Measurements from ENCODE around the gene BPIFB3. TPM values are rescaled to one million over a fixed set of nuclear protein-coding genes. Genes with fewer than 3 reads are reported as not detected.
"Not testable (repeated sequence)": the region's sequence is repeated elsewhere in the genome, so short reads cannot be mapped to it uniquely, and the experiment has no call there.

The BPIFB3 gene
- total and polyA plus RNA-seq, 2 experiments from 2014 or later: not detected

- no peaks in the 10 kb centered on the region for H3K36me3 ChIP-seq
- no peaks in the 10 kb centered on the region for H3K4me1 ChIP-seq (ENCODE audit: low read depth)
- TF ChIP-seq, protein P1, sequence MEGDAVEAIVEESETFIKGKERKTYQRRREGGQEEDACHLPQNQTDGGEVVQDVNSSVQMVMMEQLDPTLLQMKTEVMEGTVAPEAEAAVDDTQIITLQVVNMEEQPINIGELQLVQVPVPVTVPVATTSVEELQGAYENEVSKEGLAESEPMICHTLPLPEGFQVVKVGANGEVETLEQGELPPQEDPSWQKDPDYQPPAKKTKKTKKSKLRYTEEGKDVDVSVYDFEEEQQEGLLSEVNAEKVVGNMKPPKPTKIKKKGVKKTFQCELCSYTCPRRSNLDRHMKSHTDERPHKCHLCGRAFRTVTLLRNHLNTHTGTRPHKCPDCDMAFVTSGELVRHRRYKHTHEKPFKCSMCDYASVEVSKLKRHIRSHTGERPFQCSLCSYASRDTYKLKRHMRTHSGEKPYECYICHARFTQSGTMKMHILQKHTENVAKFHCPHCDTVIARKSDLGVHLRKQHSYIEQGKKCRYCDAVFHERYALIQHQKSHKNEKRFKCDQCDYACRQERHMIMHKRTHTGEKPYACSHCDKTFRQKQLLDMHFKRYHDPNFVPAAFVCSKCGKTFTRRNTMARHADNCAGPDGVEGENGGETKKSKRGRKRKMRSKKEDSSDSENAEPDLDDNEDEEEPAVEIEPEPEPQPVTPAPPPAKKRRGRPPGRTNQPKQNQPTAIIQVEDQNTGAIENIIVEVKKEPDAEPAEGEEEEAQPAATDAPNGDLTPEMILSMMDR (IDR thresholded peaks at IDR 0.05; ENCODE audit: low read depth, low read length): no peak
- H3K9me3 ChIP-seq (ENCODE audit: low read depth): no peaks in the 10 kb centered on the region
- no peaks in the 10 kb centered on the region for H3K27me3 ChIP-seq
- H3K4me3 ChIP-seq: no peak overlapping the region
- H3K27ac ChIP-seq: no peak overlapping the region
- DNase-seq (ENCODE audit: low read depth in 1 of 2, low spot score in 1 of 2): no peak
These were observed 15.5 kb upstream of the BPIFB3 start for GRCh38 chr20:33038243-33038642.

DNA sequence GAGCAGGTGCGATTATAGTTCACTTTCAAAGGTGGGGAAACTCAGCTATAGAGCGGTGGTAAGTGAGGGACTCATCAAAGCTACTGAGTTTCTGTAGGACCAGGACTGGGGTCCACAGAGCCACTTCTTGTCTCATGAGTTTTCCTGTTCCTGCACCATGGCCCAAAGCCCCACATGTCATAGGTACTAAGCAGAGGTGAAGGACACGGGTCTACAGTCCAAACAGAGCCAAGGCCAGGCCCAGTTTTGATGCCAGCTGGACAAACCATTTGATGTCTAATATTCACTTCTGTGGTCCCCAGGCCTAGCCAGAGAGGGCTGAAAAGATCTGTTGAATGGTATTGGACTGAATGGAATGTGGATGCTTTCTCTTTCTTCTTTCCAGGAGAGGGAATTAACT lies 11.3 kb upstream of the BPIFB3 start:
- Histone ChIP-seq H3K27ac (no peak overlapping the region), H3K9me3 (ENCODE audit: low read depth) (no peaks in the 10 kb centered on the region), H3K27me3 (no peaks in the 10 kb centered on the region), H3K4me1 (ENCODE audit: low read depth) (no peaks in the 10 kb centered on the region), H3K36me3 (no peaks in the 10 kb centered on the region), H3K4me3 (no peak overlapping the region)
- TF ChIP-seq, protein P1 (IDR thresholded peaks at IDR 0.05; ENCODE audit: low read depth, low read length): no peak
- DNase-seq (ENCODE audit: low read depth in 1 of 2, low spot score in 1 of 2): no peak

- H3K9me3 ChIP-seq (ENCODE audit: low read depth): no peaks in the 10 kb centered on the region
These were observed 10.5 kb upstream of the BPIFB3 start for GRCh38 chr20:33042983-33043730.

DNA sequence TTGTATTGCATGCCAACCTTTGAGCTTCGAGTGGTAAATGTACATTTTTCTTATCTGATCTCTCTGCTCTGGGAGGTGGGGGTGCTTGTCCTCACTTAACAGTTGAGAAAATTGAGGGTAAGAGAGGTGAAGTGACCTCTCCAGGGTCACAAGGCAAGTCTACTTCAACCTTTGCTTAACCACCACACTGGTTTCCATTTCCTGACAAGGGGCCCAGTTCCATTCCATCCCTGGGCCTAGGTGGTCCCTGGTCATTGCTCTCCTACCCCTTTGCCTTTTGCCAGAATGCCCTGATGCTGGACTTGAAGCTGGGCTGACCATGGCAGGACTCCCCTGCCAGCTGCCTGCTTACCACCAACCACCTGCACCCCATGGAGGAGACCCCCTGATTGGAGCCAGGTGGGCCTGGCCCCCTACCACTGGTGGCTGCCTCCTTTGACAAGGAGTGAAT lies 9.9 kb upstream of the BPIFB3 start:
- H3K27ac ChIP-seq: no peak overlapping the region
- H3K9me3 ChIP-seq (ENCODE audit: low read depth): no peaks in the 10 kb centered on the region
- TF ChIP-seq, protein P1 (IDR thresholded peaks at IDR 0.05; ENCODE audit: low read depth, low read length): no peak
- H3K36me3 ChIP-seq: no peaks in the 10 kb centered on the region
- no peak overlapping the region for H3K4me3 ChIP-seq
- H3K4me1 ChIP-seq (ENCODE audit: low read depth): no peaks in the 10 kb centered on the region
- no peak for DNase-seq (ENCODE audit: low read depth in 1 of 2, low spot score in 1 of 2)
- H3K27me3 ChIP-seq: no peaks in the 10 kb centered on the region

More at GRCh38 chr20:33042983-33043730, 10.5 kb upstream of the BPIFB3 start:
- no peaks in the 10 kb centered on the region for H3K4me1 ChIP-seq (ENCODE audit: low read depth)
- DNase-seq (ENCODE audit: low read depth in 1 of 2, low spot score in 1 of 2): no peak
- no peak overlapping the region for H3K27ac ChIP-seq
- no peak overlapping the region for H3K4me3 ChIP-seq
- no peaks in the 10 kb centered on the region for H3K36me3 ChIP-seq
- no peaks in the 10 kb centered on the region for H3K27me3 ChIP-seq
- TF ChIP-seq, protein P1 (IDR thresholded peaks at IDR 0.05; ENCODE audit: low read depth, low read length): no peak

GRCh38 chr20:33045129-33045721 lies 8.5 kb upstream of the BPIFB3 start:
- not testable (repeated sequence) for H3K27me3 ChIP-seq

GRCh38 chr20:33046412-33046811 lies 7.3 kb upstream of the BPIFB3 start:
- no peaks in the 10 kb centered on the region for H3K27me3 ChIP-seq
- no peaks in the 10 kb centered on the region for H3K36me3 ChIP-seq
- TF ChIP-seq, protein P1 (IDR thresholded peaks at IDR 0.05; ENCODE audit: low read depth, low read length): no peak
- H3K9me3 ChIP-seq (ENCODE audit: low read depth): no peaks in the 10 kb centered on the region
- DNase-seq (ENCODE audit: low read depth in 1 of 2, low spot score in 1 of 2): peak in 1 of 2 donors; percentile 6
- no peak overlapping the region for H3K4me3 ChIP-seq
- H3K27ac ChIP-seq: no peak overlapping the region
- no peaks in the 10 kb centered on the region for H3K4me1 ChIP-seq (ENCODE audit: low read depth)

More at GRCh38 chr20:33045129-33045721, 8.5 kb upstream of the BPIFB3 start:
- not testable (repeated sequence) for H3K4me1 ChIP-seq (ENCODE audit: low read depth); H3K27ac ChIP-seq; H3K36me3 ChIP-seq; H3K4me3 ChIP-seq; H3K9me3 ChIP-seq (ENCODE audit: low read depth); DNase-seq (ENCODE audit: low read depth in 1 of 2, low spot score in 1 of 2)
